GM12878 (cell line): ENCODE results near the gene CFAP97. TPM values are rescaled to one million over a fixed set of nuclear protein-coding genes. Genes with fewer than 3 reads are reported as not detected.

ENCODE experiments used
- ATAC-seq: fragments of 200-7000 bp; cut with Tn5 transposase; 3 replicates; pipeline ENCODE4 v1.9.1; 2020; ENCODE audit warnings: mild to moderate bottlenecking, moderate library complexity
- BruUV-seq: library from RNA; stranded (reverse); fragments of 400-500 nt; replicated peaks from 2 replicates; lab custom pipeline; 2021; lab: Mats Ljungman, UMichigan
- CTCF ChIA-PET: fragments of 300-600 bp; sonication (Branson Sonifier 250); formaldehyde crosslinking; extraction: SDS; loops from one replicate; lab custom pipeline; 2021; ENCODE audit warnings: inconsistent platforms; lab: Yijun Ruan, JAX
- POLR2A ChIA-PET: fragments of 350-600 bp; formaldehyde crosslinking; extraction: SDS; loops from one replicate; lab custom pipeline; 2021; ENCODE audit warnings: inconsistent platforms; lab: Charles Lee
- RAD21 ChIA-PET: fragments of 300-600 bp; sonication (Branson Sonifier 250); formaldehyde crosslinking; loops from one replicate; lab custom pipeline; 2023; ENCODE audit warnings: antibody characterized with exemption; ENCODE audit not compliant: unreplicated experiment; lab: Charles Lee
- SMC1A ChIA-PET: fragments of 300-600 bp; sonication (Branson Sonifier 250); formaldehyde crosslinking; loops from one replicate; lab custom pipeline; 2023; ENCODE audit not compliant: unreplicated experiment, uncharacterized antibody; lab: Charles Lee
- DNase-seq: peaks from one replicate; pipeline ENCODE4 v3.0.0-alpha.2; 2011; ENCODE audit warnings: low read depth, low spot score
- FAIRE-seq: peaks from 3 replicates; lab custom pipeline; 2011; peaks lifted over from hg19 to GRCh38; lab: Jason Lieb, UNC
- H2AFZ ChIP-seq: 2 replicates; pipeline ENCODE4 v1.6.0; 2011; ENCODE audit warnings: low read depth, low read length, control low read depth; ENCODE audit not compliant: control insufficient read depth
- H3K27ac ChIP-seq: 2 replicates; pipeline ENCODE4 v1.5.1; 2011; ENCODE audit warnings: control low read depth; ENCODE audit not compliant: control insufficient read depth, insufficient read depth
- H3K27me3 ChIP-seq, 2 experiments: replicated peaks in 1 of 2; 2 replicates each; pipeline versions ENCODE4 v1.6.0 to v1.6.1; 2011; ENCODE audit warnings: low read length in 1 of 2; ENCODE audit not compliant: control insufficient read depth in 2 of 2, insufficient read depth in 2 of 2
- H3K36me3 ChIP-seq, 2 experiments: 2 replicates each; pipeline ENCODE4 v1.5.1; 2011; ENCODE audit warnings: low read length in 1 of 2; ENCODE audit not compliant: control insufficient read depth in 2 of 2, insufficient read depth in 2 of 2
- H3K4me1 ChIP-seq: 2 replicates; pipeline ENCODE4 v1.6.1; 2011; ENCODE audit warnings: mild to moderate bottlenecking, low read length, moderate library complexity, mixed read lengths; ENCODE audit not compliant: control insufficient read depth, insufficient read depth
- H3K4me2 ChIP-seq: 2 replicates; pipeline ENCODE4 v1.6.0; 2011; ENCODE audit warnings: control low read depth; ENCODE audit not compliant: control insufficient read depth, insufficient read depth
- H3K4me3 ChIP-seq: fragments of 200-600 bp; sonication (generic); 2 replicates; pipeline ENCODE4 v1.5.1; 2016
- H3K79me2 ChIP-seq: 2 replicates; pipeline ENCODE4 v1.6.0; 2011; ENCODE audit warnings: low read length; ENCODE audit not compliant: control insufficient read depth, insufficient read depth
- H3K9ac ChIP-seq: 2 replicates; pipeline ENCODE4 v1.8.0; 2011; ENCODE audit warnings: low read length, control low read depth, mixed read lengths; ENCODE audit not compliant: control insufficient read depth, insufficient read depth
- H3K9me3 ChIP-seq: replicated peaks from 3 replicates; pipeline ENCODE4 v1.5.1; 2011; ENCODE audit warnings: mild to moderate bottlenecking, low read length; ENCODE audit not compliant: control insufficient read depth, insufficient read depth
- H4K20me1 ChIP-seq: 2 replicates; pipeline ENCODE4 v1.6.0; 2011; ENCODE audit not compliant: control insufficient read depth, insufficient read depth
- BCL11A ChIP-seq: IDR thresholded peaks from 2 replicates; pipeline ENCODE4 v1.6.1; 2011; ENCODE audit warnings: low read depth, low read length
- E4F1 ChIP-seq: fragments of 450-650 bp; IDR thresholded peaks from 2 replicates; pipeline ENCODE4 v1.6.1; 2018; ENCODE audit warnings: borderline replicate concordance, mild to moderate bottlenecking; ENCODE audit not compliant: partially characterized antibody
- FOXK2 ChIP-seq: fragments of 450-650 bp; IDR thresholded peaks from 2 replicates; pipeline ENCODE4 v1.6.1; 2017; ENCODE audit warnings: mild to moderate bottlenecking, moderate library complexity
- FOXM1 ChIP-seq: IDR thresholded peaks from 2 replicates; pipeline ENCODE4 v1.6.1; 2012; ENCODE audit warnings: low read depth, mild to moderate bottlenecking, inconsistent platforms, low read length, moderate library complexity
- HCFC1 ChIP-seq: fragments of 150-350 bp; IDR thresholded peaks from 2 replicates; pipeline ENCODE4 v1.6.1; 2014; ENCODE audit warnings: low read length
- HDAC2 ChIP-seq: fragments of 200-600 bp; sonication (generic); IDR thresholded peaks from 2 replicates; pipeline ENCODE4 v1.6.1; 2017
- HDGF ChIP-seq: fragments of 450-650 bp; IDR thresholded peaks from 2 replicates; pipeline ENCODE4 v1.6.1; 2016; ENCODE audit warnings: antibody characterized with exemption
- IRF4 ChIP-seq: IDR thresholded peaks from 2 replicates; pipeline ENCODE4 v1.6.1; 2011; ENCODE audit warnings: low read depth, low read length
- IRF5 ChIP-seq: fragments of 450-650 bp; IDR thresholded peaks from 2 replicates; pipeline ENCODE4 v1.6.1; 2017; ENCODE audit warnings: borderline replicate concordance
- NFIC ChIP-seq: IDR thresholded peaks from 2 replicates; pipeline ENCODE4 v1.6.1; 2012; ENCODE audit warnings: low read depth, mild to moderate bottlenecking, inconsistent platforms, low read length, moderate library complexity
- NR2C2 ChIP-seq: IDR thresholded peaks from 2 replicates; pipeline ENCODE4 v1.6.1; 2011; ENCODE audit warnings: borderline replicate concordance, low read depth; ENCODE audit not compliant: control insufficient read depth, insufficient read length
- RBBP5 ChIP-seq: fragments of 200-600 bp; sonication (generic); conservative IDR thresholded peaks from 2 replicates; pipeline ENCODE4 v1.6.1; 2016
- RCOR1 ChIP-seq: conservative IDR thresholded peaks from 2 replicates; pipeline ENCODE4 v1.6.1; 2012; ENCODE audit warnings: low read depth, low read length, improper control_type of control experiment
- RUNX3 ChIP-seq: IDR thresholded peaks from 2 replicates; pipeline ENCODE4 v1.6.1; 2012; ENCODE audit warnings: low read length, inconsistent platforms
- STAT3 ChIP-seq: IDR thresholded peaks from 2 replicates; pipeline ENCODE4 v1.6.1; 2011; ENCODE audit warnings: low read depth, low read length, improper control_type of control experiment
- TBL1XR1 ChIP-seq: IDR thresholded peaks from 2 replicates; pipeline ENCODE4 v1.6.1; 2012; ENCODE audit warnings: low read depth, low read length, improper control_type of control experiment
- TCF7 ChIP-seq: IDR thresholded peaks from 2 replicates; pipeline ENCODE4 v1.6.1; 2014; ENCODE audit warnings: antibody characterized with exemption, borderline replicate concordance
- ZBTB11 ChIP-seq: fragments of 450-650 bp; formaldehyde crosslinking; IDR thresholded peaks from 2 replicates; pipeline ENCODE4 v1.5.0; 2022; ENCODE audit warnings: mild to moderate bottlenecking, missing genetic modification characterization
- WGBS: methylation state at CpG from one replicate; pipeline ENCODE4 v1.1.6; 2016; ENCODE audit warnings: low lambda C conversion rate; ENCODE audit not compliant: insufficient replicate concordance, insufficient coverage; ENCODE audit errors: missing lambda C conversion rate; 5-methylcytosine and 5-hydroxymethylcytosine counted together
- in situ Hi-C: fragments of 300-500 bp; cut with MboI; formaldehyde crosslinking; loops from 9 replicates; pipeline ENCODE4 v1.14.3; 2018; ENCODE audit warnings: mixed read lengths
- intact Hi-C: fragments of 100-400 bp; cut with micrococcal nuclease; formaldehyde crosslinking; loops from one replicate; pipeline ENCODE4 v1.14.2; 2022; ENCODE audit not compliant: unreplicated experiment
- polyA plus RNA-seq, 11 experiments: library from polyadenylated mRNA; depleted of rRNA in 4 of 11; unstranded in 6 of 11; stranded (reverse) in 5 of 11; fragments of >200 nt; fragmentation: Nextera tagmentation in 4 of 11; fragmentation: Illumina TruSeq in 1 of 11; extraction: Ambion mirVana in 4 of 11; extraction: Trizol in 1 of 11; gene quantifications; 1 replicate in 1 of 11; 2 replicates in 10 of 11; pipeline versions ENCODE4 v1.2.1 to v1.2.3, GENCODE V29; 2011 to 2016; ENCODE audit warnings: inconsistent platforms in 2 of 11, missing spikeins in 2 of 11, low read depth in 1 of 11
- total RNA-seq, 4 experiments: library from RNA; depleted of rRNA in 3 of 4; stranded (reverse); fragments of >200 nt in 3 of 4; fragmentation: Illumina TruSeq in 1 of 4; extraction: Trizol in 1 of 4; gene quantifications; 2 replicates each; pipeline versions ENCODE4 v1.2.1 to v1.2.3, GENCODE V29; 2013 to 2021

CFAP97 gene
- total and polyA plus RNA-seq, 10 of the 15 experiments (the other 5 are each of a cell fraction or from before 2014, with no cell fraction given): 26.4 to 62.7 (median 48.0) TPM

- TF ChIP-seq ZBTB11 (CRISPR knock-in tag) (no peak), HDAC2 (no peak), HCFC1 (no peak), RUNX3 (no peak), FOXK2 (no peak), IRF5 (no peak), NR2C2 (no peak)
- TF ChIP-seq, all 136 proteins: peak for 0
Measured at GRCh38 chr4:185167234-185167633, 36.6 kb downstream of the CFAP97 start (continued).

DNA sequence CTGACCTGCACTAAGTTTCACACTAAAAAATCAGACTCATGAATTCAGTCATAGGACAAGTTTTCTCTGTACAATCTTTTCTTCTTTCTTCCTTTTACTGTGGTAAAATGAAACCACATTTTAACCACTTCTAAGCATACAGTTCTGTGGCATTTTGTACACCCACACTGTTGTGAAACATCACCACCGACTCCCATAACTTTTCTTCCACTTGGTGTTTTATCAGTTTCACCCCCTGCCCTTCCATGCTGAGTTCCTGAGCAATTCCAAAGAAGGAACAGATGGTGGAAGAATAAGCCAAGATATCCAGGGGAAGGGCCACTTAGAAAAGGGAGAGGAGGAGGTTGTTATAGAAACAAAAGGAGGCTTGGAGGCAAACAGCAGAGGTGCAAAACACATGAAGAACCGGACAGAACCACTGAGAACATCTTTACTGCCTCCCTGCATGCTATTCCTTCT is 38.2 kb downstream of the CFAP97 start:
- no peak overlapping the region for H3K9ac ChIP-seq
- peak; percentile 98 for ATAC-seq
- H3K9me3 ChIP-seq: peaks cover 2% of the 10 kb centered on the region; the same call in 1 of the 3 replicates
- DNase-seq: peak; percentile 74
- SMC1A ChIA-PET: interaction anchor here (0.9 to 3.9 kb wide), 4 partner anchors 9 to 18 kb away, joined by 3 to 17 read pairs (median 10); no protein-coding TSS in a partner anchor
- no peak overlapping the region for H3K27ac ChIP-seq
- in situ Hi-C loops: no loop called here
- H3K36me3 ChIP-seq: peaks cover 1 to 20% of the 10 kb centered on the region in 2 experiments; a peak in 3 of 4 replicates
- peaks cover 9% of the 10 kb centered on the region; the same call in 1 of the 2 replicates for H4K20me1 ChIP-seq
- CTCF ChIA-PET: interaction anchor here (1.1 to 5.5 kb wide), 5 partner anchors 9 to 433 kb away, joined by 4 to 43 read pairs (median 6); no protein-coding TSS in a partner anchor
- H3K79me2 ChIP-seq: peaks cover 2% of the 10 kb centered on the region
- POLR2A ChIA-PET: interaction anchor here (1.0 kb wide), 1 partner anchor 34 kb away, joined by 4 read pairs; no protein-coding TSS in a partner anchor
- 3% methylated on average over 2 of the region's 2 CpGs for WGBS
- H2AFZ ChIP-seq: no peak overlapping the region
- intact Hi-C loops: no loop called here
- RAD21 ChIA-PET: no interaction called here
- H3K4me3 ChIP-seq: no peak overlapping the region
- no peaks in the 10 kb centered on the region for H3K27me3 ChIP-seq
- BruUV-seq: no TSS peak
- peaks cover 17% of the 10 kb centered on the region for H3K4me1 ChIP-seq
- FAIRE-seq: peak; percentile 64
- H3K4me2 ChIP-seq: peak overlapping the region; percentile 71
- TF ChIP-seq IRF4 (peak; percentile 71), FOXM1 (no peak), RBBP5 (no peak), BCL11A (peak; percentile 22; the same call in 1 of the 2 replicates), E4F1 (no peak), TBL1XR1 (peak; percentile 62; the same call in 1 of the 2 replicates), TCF7 (peak; percentile 99), STAT3 (no peak), HDGF (no peak), FOXK2 (no peak), NFIC (peak; percentile 89), RCOR1 (0 out of 2 replicates have a peak, but pooled peaks have one; percentile 74)
